ENCODE measurements around the gene SERTAD1. TPM values are rescaled to one million over a fixed set of nuclear protein-coding genes. Genes with fewer than 3 reads are reported as not detected.
"Not testable (repeated sequence)": the region's sequence is repeated elsewhere in the genome, so short reads cannot be mapped to it uniquely, and the experiment has no call there.

SERTAD1 gene
- total RNA-seq, 1 donor from 2014 or later, result 22.9 TPM

DNA sequence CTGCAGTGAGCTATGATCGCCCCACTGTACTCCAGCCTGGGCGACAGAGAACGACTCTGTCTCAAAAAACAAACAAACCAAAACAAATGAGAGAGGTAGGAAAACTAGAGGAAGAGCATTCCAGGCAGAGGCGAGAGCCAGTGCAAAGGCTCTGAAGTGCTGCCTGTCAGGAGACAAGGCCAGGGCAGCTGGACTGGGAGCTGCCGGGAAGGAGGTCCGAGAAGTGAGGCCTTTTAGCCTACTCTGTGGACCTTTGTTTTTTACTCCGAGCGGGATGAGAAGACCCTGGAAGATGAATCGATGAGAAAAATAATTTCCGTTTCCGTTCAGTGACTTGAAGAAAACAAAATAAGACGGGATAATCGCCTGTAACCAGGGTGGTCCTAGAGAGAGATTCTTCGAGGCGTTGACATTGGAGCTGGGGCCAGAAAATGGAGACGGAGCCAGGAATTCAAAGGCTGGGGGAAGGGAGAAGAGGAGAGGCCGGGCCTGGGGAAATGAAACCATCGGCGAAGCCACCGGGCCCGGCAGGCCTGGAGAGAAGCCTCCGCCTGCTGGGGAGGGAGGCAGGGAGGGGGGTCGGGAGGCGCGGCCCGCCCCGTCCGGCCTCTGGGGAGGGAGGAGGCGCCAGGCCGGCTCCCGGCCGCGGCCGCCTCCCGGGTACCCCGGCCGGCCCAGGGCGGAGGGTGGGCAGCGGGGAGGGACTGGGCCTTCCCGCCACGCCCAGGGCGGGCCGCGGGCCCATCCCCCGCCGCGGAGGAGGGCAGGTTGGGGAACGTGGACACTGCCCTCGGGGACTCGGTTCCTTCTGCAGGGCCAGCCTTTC is 7.8 kb upstream of the SERTAD1 start:
- Mint-ChIP-seq H3K9me3 (ENCODE audit: unreplicated experiment) (no peaks in the 10 kb centered on the region), H3K4me3 (ENCODE audit: unreplicated experiment) (peak overlapping the region; percentile 80), H3K36me3 (ENCODE audit: low read depth, unreplicated experiment) (no peaks in the 10 kb centered on the region), H3K27ac (ENCODE audit: unreplicated experiment) (peak overlapping the region; percentile 100), H3K4me1 (ENCODE audit: low read depth, unreplicated experiment) (peaks cover 11% of the 10 kb centered on the region), H3K27me3 (ENCODE audit: low read depth, unreplicated experiment) (no peaks in the 10 kb centered on the region)
- DNase-seq (ENCODE audit: low read depth), result peak; percentile 81
- FAIRE-seq, result no peak
- Histone ChIP-seq H3K4me2 (ENCODE audit: low read length) (peak overlapping the region; percentile 81), H3K4me3 (ENCODE audit: insufficient read depth, low read depth, low read length) (peak overlapping the region; percentile 55), H3K79me2 (ENCODE audit: insufficient read depth, low read length) (no peaks in the 10 kb centered on the region), H3K36me3 (ENCODE audit: insufficient read depth, low read length) (no peaks in the 10 kb centered on the region), H3K4me1 (ENCODE audit: insufficient read depth, low read length) (peaks cover 8% of the 10 kb centered on the region), H3K9me3 (ENCODE audit: insufficient read depth, low read depth, low read length) (no peaks in the 10 kb centered on the region), H3K9ac (ENCODE audit: low read length) (peak overlapping the region; percentile 87), H2AFZ (ENCODE audit: low read depth, low read length) (peak overlapping the region; percentile 83), H3K27ac (ENCODE audit: low read depth, low read length) (peak overlapping the region; percentile 85), H4K20me1 (ENCODE audit: insufficient read depth, low read length) (no peaks in the 10 kb centered on the region), H3K27me3 (ENCODE audit: insufficient read depth, low read length) (no peaks in the 10 kb centered on the region)
- TF ChIP-seq EZH2 (IDR thresholded peaks at IDR 0.05; ENCODE audit: insufficient read depth, low read length), result no peak
- TF ChIP-seq, protein P1, sequence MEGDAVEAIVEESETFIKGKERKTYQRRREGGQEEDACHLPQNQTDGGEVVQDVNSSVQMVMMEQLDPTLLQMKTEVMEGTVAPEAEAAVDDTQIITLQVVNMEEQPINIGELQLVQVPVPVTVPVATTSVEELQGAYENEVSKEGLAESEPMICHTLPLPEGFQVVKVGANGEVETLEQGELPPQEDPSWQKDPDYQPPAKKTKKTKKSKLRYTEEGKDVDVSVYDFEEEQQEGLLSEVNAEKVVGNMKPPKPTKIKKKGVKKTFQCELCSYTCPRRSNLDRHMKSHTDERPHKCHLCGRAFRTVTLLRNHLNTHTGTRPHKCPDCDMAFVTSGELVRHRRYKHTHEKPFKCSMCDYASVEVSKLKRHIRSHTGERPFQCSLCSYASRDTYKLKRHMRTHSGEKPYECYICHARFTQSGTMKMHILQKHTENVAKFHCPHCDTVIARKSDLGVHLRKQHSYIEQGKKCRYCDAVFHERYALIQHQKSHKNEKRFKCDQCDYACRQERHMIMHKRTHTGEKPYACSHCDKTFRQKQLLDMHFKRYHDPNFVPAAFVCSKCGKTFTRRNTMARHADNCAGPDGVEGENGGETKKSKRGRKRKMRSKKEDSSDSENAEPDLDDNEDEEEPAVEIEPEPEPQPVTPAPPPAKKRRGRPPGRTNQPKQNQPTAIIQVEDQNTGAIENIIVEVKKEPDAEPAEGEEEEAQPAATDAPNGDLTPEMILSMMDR (IDR thresholded peaks at IDR 0.05; ENCODE audit: insufficient read depth, low read depth, low read length), result no peak

DNA sequence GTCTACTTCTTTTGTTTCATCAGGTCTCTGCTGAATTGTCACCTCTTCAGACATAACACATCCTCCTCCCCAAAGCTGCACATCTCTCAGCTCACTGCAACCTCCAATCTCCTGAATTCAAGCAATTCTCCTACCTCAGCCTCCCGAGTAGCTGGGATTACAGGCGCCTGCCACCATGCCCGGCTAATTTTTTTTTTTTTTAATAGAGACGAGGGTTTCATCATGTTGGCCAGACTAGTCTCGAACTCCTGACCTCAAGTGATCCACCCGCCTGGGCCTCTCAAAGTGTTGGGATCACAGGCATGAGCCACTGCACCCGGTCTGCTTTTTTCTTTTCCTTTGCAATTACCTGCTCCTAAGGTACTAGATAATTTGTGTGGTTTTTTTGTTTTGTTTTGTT is 7.0 kb upstream of the SERTAD1 start:
- Histone ChIP-seq H3K4me2 (ENCODE audit: low read length) (peak overlapping the region; percentile 81), H3K4me3 (ENCODE audit: insufficient read depth, low read depth, low read length) (peak overlapping the region; percentile 55), H3K9ac (ENCODE audit: low read length) (peak overlapping the region; percentile 87)
- not testable (repeated sequence) for H3K4me1 ChIP-seq (ENCODE audit: insufficient read depth, low read length); H3K27me3 Mint-ChIP-seq (ENCODE audit: low read depth, unreplicated experiment); H3K27ac ChIP-seq (ENCODE audit: low read depth, low read length); DNase-seq (ENCODE audit: low read depth); FAIRE-seq; H3K9me3 Mint-ChIP-seq (ENCODE audit: unreplicated experiment); H3K9me3 ChIP-seq (ENCODE audit: insufficient read depth, low read depth, low read length); H4K20me1 ChIP-seq (ENCODE audit: insufficient read depth, low read length); H2AFZ ChIP-seq (ENCODE audit: low read depth, low read length); H3K36me3 ChIP-seq (ENCODE audit: insufficient read depth, low read length); H3K27me3 ChIP-seq (ENCODE audit: insufficient read depth, low read length); H3K79me2 ChIP-seq (ENCODE audit: insufficient read depth, low read length); H3K36me3 Mint-ChIP-seq (ENCODE audit: low read depth, unreplicated experiment)
- peaks cover 11% of the 10 kb centered on the region for H3K4me1 Mint-ChIP-seq (ENCODE audit: low read depth, unreplicated experiment)
- peak overlapping the region; percentile 80 for H3K4me3 Mint-ChIP-seq (ENCODE audit: unreplicated experiment)
- H3K27ac Mint-ChIP-seq (ENCODE audit: unreplicated experiment), result peak overlapping the region; percentile 100

DNA sequence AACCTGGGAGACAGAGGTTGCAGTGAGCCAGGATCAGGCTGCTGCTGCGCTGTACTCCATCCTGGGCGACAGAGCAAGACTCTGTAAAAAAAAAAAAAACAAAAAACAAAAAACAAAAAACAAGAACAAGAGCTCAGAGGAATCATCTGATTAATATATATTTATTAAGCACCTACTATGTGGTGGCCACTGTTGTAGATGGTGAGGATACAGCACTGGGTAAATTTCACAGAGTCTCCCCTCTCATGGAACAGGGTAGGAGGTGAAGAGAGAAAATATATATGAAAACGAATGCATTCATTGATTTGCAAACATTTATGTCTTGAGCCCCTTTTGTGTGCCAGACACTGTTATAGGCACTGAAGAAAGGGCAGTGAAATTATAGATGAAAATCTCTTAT is 5.9 kb upstream of the SERTAD1 start:
- no peak overlapping the region for H3K4me2 ChIP-seq (ENCODE audit: low read length)
- Mint-ChIP-seq H3K27ac (ENCODE audit: unreplicated experiment) (no peak overlapping the region), H3K9me3 (ENCODE audit: unreplicated experiment) (no peaks in the 10 kb centered on the region), H3K4me3 (ENCODE audit: unreplicated experiment) (no peak overlapping the region), H3K4me1 (ENCODE audit: low read depth, unreplicated experiment) (peaks cover 11% of the 10 kb centered on the region), H3K36me3 (ENCODE audit: low read depth, unreplicated experiment) (no peaks in the 10 kb centered on the region), H3K27me3 (ENCODE audit: low read depth, unreplicated experiment) (no peaks in the 10 kb centered on the region)
- peaks cover 8% of the 10 kb centered on the region for H3K4me1 ChIP-seq (ENCODE audit: insufficient read depth, low read length)
- H2AFZ ChIP-seq (ENCODE audit: low read depth, low read length), result no peak overlapping the region
- no peak for DNase-seq (ENCODE audit: low read depth)
- H3K79me2 ChIP-seq (ENCODE audit: insufficient read depth, low read length), result no peaks in the 10 kb centered on the region
- H3K9me3 ChIP-seq (ENCODE audit: insufficient read depth, low read depth, low read length), result no peaks in the 10 kb centered on the region
- H3K36me3 ChIP-seq (ENCODE audit: insufficient read depth, low read length), result no peaks in the 10 kb centered on the region
- TF ChIP-seq EZH2 (IDR thresholded peaks at IDR 0.05; ENCODE audit: insufficient read depth, low read length), result no peak
- TF ChIP-seq, protein P1 (IDR thresholded peaks at IDR 0.05; ENCODE audit: insufficient read depth, low read depth, low read length), result no peak
- no peaks in the 10 kb centered on the region for H4K20me1 ChIP-seq (ENCODE audit: insufficient read depth, low read length)
- no peak for FAIRE-seq
- H3K27ac ChIP-seq (ENCODE audit: low read depth, low read length), result no peak overlapping the region
- H3K9ac ChIP-seq (ENCODE audit: low read length), result no peak overlapping the region
- no peaks in the 10 kb centered on the region for H3K27me3 ChIP-seq (ENCODE audit: insufficient read depth, low read length)
- no peak overlapping the region for H3K4me3 ChIP-seq (ENCODE audit: insufficient read depth, low read depth, low read length)

DNA sequence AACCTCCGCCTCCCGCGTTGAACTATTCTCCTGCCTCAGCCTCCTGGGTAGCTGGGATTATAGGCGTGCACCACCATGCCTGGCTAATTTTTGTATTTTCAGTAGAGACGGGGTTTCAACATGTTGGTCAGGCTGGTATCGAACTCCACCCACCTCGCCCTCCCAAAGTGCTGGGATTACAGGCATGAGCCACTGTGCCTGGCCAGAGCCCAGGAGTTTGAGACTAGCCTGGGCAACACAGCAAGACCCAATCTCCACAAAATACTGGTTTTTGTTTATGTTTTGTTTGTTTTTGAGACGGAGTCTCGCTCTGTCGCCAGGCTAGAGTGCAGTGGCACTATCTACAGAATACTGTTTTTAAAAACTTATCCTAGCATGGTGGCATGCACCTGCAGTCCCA is 4.5 kb upstream of the SERTAD1 start:
- not testable (repeated sequence) for H3K27ac ChIP-seq (ENCODE audit: low read depth, low read length); H4K20me1 ChIP-seq (ENCODE audit: insufficient read depth, low read length); H3K27ac Mint-ChIP-seq (ENCODE audit: unreplicated experiment); H3K9me3 Mint-ChIP-seq (ENCODE audit: unreplicated experiment); H3K36me3 Mint-ChIP-seq (ENCODE audit: low read depth, unreplicated experiment); H3K27me3 Mint-ChIP-seq (ENCODE audit: low read depth, unreplicated experiment); H3K79me2 ChIP-seq (ENCODE audit: insufficient read depth, low read length); H3K4me3 Mint-ChIP-seq (ENCODE audit: unreplicated experiment); H3K9me3 ChIP-seq (ENCODE audit: insufficient read depth, low read depth, low read length); H3K4me3 ChIP-seq (ENCODE audit: insufficient read depth, low read depth, low read length); H3K27me3 ChIP-seq (ENCODE audit: insufficient read depth, low read length); H3K4me2 ChIP-seq (ENCODE audit: low read length); DNase-seq (ENCODE audit: low read depth); H2AFZ ChIP-seq (ENCODE audit: low read depth, low read length); FAIRE-seq; H3K36me3 ChIP-seq (ENCODE audit: insufficient read depth, low read length); H3K9ac ChIP-seq (ENCODE audit: low read length)
- H3K4me1 Mint-ChIP-seq (ENCODE audit: low read depth, unreplicated experiment), result peaks cover 11% of the 10 kb centered on the region
- peaks cover 11% of the 10 kb centered on the region for H3K4me1 ChIP-seq (ENCODE audit: insufficient read depth, low read length)

All from astrocyte (in vitro differentiated cells and primary cell).